GM12878 (cell line): ENCODE measurements around the gene UNC5CL. TPM values are rescaled to one million over a fixed set of nuclear protein-coding genes. Genes with fewer than 3 reads are reported as not detected.

Experiments
- ATAC-seq: fragments of 200-7000 bp; cut with Tn5 transposase; 3 replicates; pipeline ENCODE4 v1.9.1; 2020; ENCODE audit warnings: mild to moderate bottlenecking, moderate library complexity
- BruUV-seq: library from RNA; stranded (reverse); fragments of 400-500 nt; replicated peaks from 2 replicates; lab custom pipeline; 2021; lab: Mats Ljungman, UMichigan
- CTCF ChIA-PET: fragments of 300-600 bp; sonication (Branson Sonifier 250); formaldehyde crosslinking; extraction: SDS; loops from one replicate; lab custom pipeline; 2021; ENCODE audit warnings: inconsistent platforms; lab: Yijun Ruan, JAX
- POLR2A ChIA-PET: fragments of 350-600 bp; formaldehyde crosslinking; extraction: SDS; loops from one replicate; lab custom pipeline; 2021; ENCODE audit warnings: inconsistent platforms; lab: Charles Lee
- RAD21 ChIA-PET: fragments of 300-600 bp; sonication (Branson Sonifier 250); formaldehyde crosslinking; loops from one replicate; lab custom pipeline; 2023; ENCODE audit warnings: antibody characterized with exemption; ENCODE audit not compliant: unreplicated experiment; lab: Charles Lee
- SMC1A ChIA-PET: fragments of 300-600 bp; sonication (Branson Sonifier 250); formaldehyde crosslinking; loops from one replicate; lab custom pipeline; 2023; ENCODE audit not compliant: unreplicated experiment, uncharacterized antibody; lab: Charles Lee
- DNase-seq: peaks from one replicate; pipeline ENCODE4 v3.0.0-alpha.2; 2011; ENCODE audit warnings: low read depth, low spot score
- FAIRE-seq: peaks from 3 replicates; lab custom pipeline; 2011; peaks lifted over from hg19 to GRCh38; lab: Jason Lieb, UNC
- H2AFZ ChIP-seq: 2 replicates; pipeline ENCODE4 v1.6.0; 2011; ENCODE audit warnings: low read depth, low read length, control low read depth; ENCODE audit not compliant: control insufficient read depth
- H3K27ac ChIP-seq: 2 replicates; pipeline ENCODE4 v1.5.1; 2011; ENCODE audit warnings: control low read depth; ENCODE audit not compliant: control insufficient read depth, insufficient read depth
- H3K27me3 ChIP-seq, 2 experiments: replicated peaks in 1 of 2; 2 replicates each; pipeline versions ENCODE4 v1.6.0 to v1.6.1; 2011; ENCODE audit warnings: low read length in 1 of 2; ENCODE audit not compliant: control insufficient read depth in 2 of 2, insufficient read depth in 2 of 2
- H3K36me3 ChIP-seq, 2 experiments: 2 replicates each; pipeline ENCODE4 v1.5.1; 2011; ENCODE audit warnings: low read length in 1 of 2; ENCODE audit not compliant: control insufficient read depth in 2 of 2, insufficient read depth in 2 of 2
- H3K4me1 ChIP-seq: 2 replicates; pipeline ENCODE4 v1.6.1; 2011; ENCODE audit warnings: mild to moderate bottlenecking, low read length, moderate library complexity, mixed read lengths; ENCODE audit not compliant: control insufficient read depth, insufficient read depth
- H3K4me2 ChIP-seq: 2 replicates; pipeline ENCODE4 v1.6.0; 2011; ENCODE audit warnings: control low read depth; ENCODE audit not compliant: control insufficient read depth, insufficient read depth
- H3K4me3 ChIP-seq: fragments of 200-600 bp; sonication (generic); 2 replicates; pipeline ENCODE4 v1.5.1; 2016
- H3K79me2 ChIP-seq: 2 replicates; pipeline ENCODE4 v1.6.0; 2011; ENCODE audit warnings: low read length; ENCODE audit not compliant: control insufficient read depth, insufficient read depth
- H3K9ac ChIP-seq: 2 replicates; pipeline ENCODE4 v1.8.0; 2011; ENCODE audit warnings: low read length, control low read depth, mixed read lengths; ENCODE audit not compliant: control insufficient read depth, insufficient read depth
- H3K9me3 ChIP-seq: replicated peaks from 3 replicates; pipeline ENCODE4 v1.5.1; 2011; ENCODE audit warnings: mild to moderate bottlenecking, low read length; ENCODE audit not compliant: control insufficient read depth, insufficient read depth
- H4K20me1 ChIP-seq: 2 replicates; pipeline ENCODE4 v1.6.0; 2011; ENCODE audit not compliant: control insufficient read depth, insufficient read depth
- MEF2B ChIP-seq: fragments of 450-650 bp; IDR thresholded peaks from 2 replicates; pipeline ENCODE4 v1.6.1; 2018; ENCODE audit warnings: mild to moderate bottlenecking, moderate library complexity; ENCODE audit not compliant: partially characterized antibody, poor library complexity, severe bottlenecking
- SP1 ChIP-seq: IDR thresholded peaks from one replicate; pipeline ENCODE4 v1.6.1; 2011; ENCODE audit warnings: low read depth, low read length
- ZNF384 ChIP-seq: IDR thresholded peaks from 2 replicates; pipeline ENCODE4 v1.6.1; 2012; ENCODE audit warnings: low read depth, mild to moderate bottlenecking, low read length, improper control_type of control experiment, borderline replicate concordance
- ZZZ3 ChIP-seq: IDR thresholded peaks from 2 replicates; pipeline ENCODE4 v1.6.1; 2011; ENCODE audit warnings: low read depth; ENCODE audit not compliant: control insufficient read depth, insufficient read length
- WGBS: methylation state at CpG from one replicate; pipeline ENCODE4 v1.1.6; 2016; ENCODE audit warnings: low lambda C conversion rate; ENCODE audit not compliant: insufficient replicate concordance, insufficient coverage; ENCODE audit errors: missing lambda C conversion rate; 5-methylcytosine and 5-hydroxymethylcytosine counted together
- in situ Hi-C: fragments of 300-500 bp; cut with MboI; formaldehyde crosslinking; loops from 9 replicates; pipeline ENCODE4 v1.14.3; 2018; ENCODE audit warnings: mixed read lengths
- intact Hi-C: fragments of 100-400 bp; cut with micrococcal nuclease; formaldehyde crosslinking; loops from one replicate; pipeline ENCODE4 v1.14.2; 2022; ENCODE audit not compliant: unreplicated experiment
- polyA plus RNA-seq, 11 experiments: library from polyadenylated mRNA; depleted of rRNA in 4 of 11; unstranded in 6 of 11; stranded (reverse) in 5 of 11; fragments of >200 nt; fragmentation: Nextera tagmentation in 4 of 11; fragmentation: Illumina TruSeq in 1 of 11; extraction: Ambion mirVana in 4 of 11; extraction: Trizol in 1 of 11; gene quantifications; 1 replicate in 1 of 11; 2 replicates in 10 of 11; pipeline versions ENCODE4 v1.2.1 to v1.2.3, GENCODE V29; 2011 to 2016; ENCODE audit warnings: inconsistent platforms in 2 of 11, missing spikeins in 2 of 11, low read depth in 1 of 11
- total RNA-seq, 4 experiments: library from RNA; depleted of rRNA in 3 of 4; stranded (reverse); fragments of >200 nt in 3 of 4; fragmentation: Illumina TruSeq in 1 of 4; extraction: Trizol in 1 of 4; gene quantifications; 2 replicates each; pipeline versions ENCODE4 v1.2.1 to v1.2.3, GENCODE V29; 2013 to 2021

UNC5CL gene
- total and polyA plus RNA-seq, 10 of the 15 experiments (the other 5 are each of a cell fraction or from before 2014, with no cell fraction given): 0.11 to 1.2 (median 0.46) TPM; not detected in 1

- in situ Hi-C loops: no loop called here
These were observed 38.5 kb upstream of the UNC5CL start for GRCh38 chr6:41077536-41077935.

GRCh38 chr6:41075651-41076626, 36.9 kb upstream of the UNC5CL start:
- Histone ChIP-seq H3K79me2 (peaks cover 68% of the 10 kb centered on the region), H3K9ac (peak overlapping the region; percentile 22), H3K4me1 (peaks cover 5% of the 10 kb centered on the region; the same call in 1 of the 2 replicates), H3K36me3 (peaks cover 4 to 12% of the 10 kb centered on the region in 2 experiments; a peak in 3 of 4 replicates), H3K27ac (peak overlapping the region; percentile 99), H3K4me3 (peak overlapping the region; percentile 88), H2AFZ (no peak overlapping the region), H4K20me1 (no peaks in the 10 kb centered on the region), H3K27me3 (no peaks in the 10 kb centered on the region), H3K4me2 (peak overlapping the region; percentile 59), H3K9me3 (no peaks in the 10 kb centered on the region)
- ATAC-seq (no peak), FAIRE-seq (no peak), DNase-seq (no peak)
- ChIA-PET RAD21 (interaction anchor here (1.1 to 3.4 kb wide), 6 partner anchors 48 to 258 kb away, joined by 3 to 14 read pairs (median 4); no protein-coding TSS in a partner anchor), POLR2A (interaction anchor here (0.6 to 1.8 kb wide), 10 partner anchors 10 to 244 kb away, joined by 3 to 6 read pairs (median 4); partner anchors contain the start of gene TREML2), CTCF (interaction anchor here (0.7 to 2.9 kb wide), 15 partner anchors 7 to 262 kb away, joined by 3 to 14 read pairs (median 4); partner anchors contain the start of gene TREML2), SMC1A (interaction anchor here (0.7 to 2.9 kb wide), 14 partner anchors 8 to 258 kb away, joined by 3 to 15 read pairs (median 4); no protein-coding TSS in a partner anchor)
- no TSS peak for BruUV-seq
- in situ Hi-C loops (no loop called here), intact Hi-C loops (loop anchor here (5.0 to 10.0 kb wide), 2 partner anchors 241 to 659 kb away; partner anchors contain the start of gene TFEB)
- WGBS: 100% methylated on average over 4 of the region's 4 CpGs
- TF ChIP-seq SP1 (no peak), MEF2B (no peak), ZZZ3 (no peak)

More at GRCh38 chr6:41077536-41077935, 38.5 kb upstream of the UNC5CL start:
- FAIRE-seq: no peak
- H2AFZ ChIP-seq: no peak overlapping the region
- WGBS: 98% methylated on average over 2 of the region's 2 CpGs
- POLR2A ChIA-PET: no interaction called here
- DNase-seq: no peak
- H3K79me2 ChIP-seq: peaks cover 63% of the 10 kb centered on the region
- BruUV-seq: no TSS peak
- H3K9ac ChIP-seq: no peak overlapping the region
- H3K27me3 ChIP-seq: no peaks in the 10 kb centered on the region
- H3K27ac ChIP-seq: no peak overlapping the region
- no peaks in the 10 kb centered on the region for H4K20me1 ChIP-seq
- RAD21 ChIA-PET: no interaction called here
- peaks cover 5% of the 10 kb centered on the region; the same call in 1 of the 2 replicates for H3K4me1 ChIP-seq
- ATAC-seq: no peak
- CTCF ChIA-PET: no interaction called here
- SMC1A ChIA-PET: interaction anchor here (1.1 to 2.8 kb wide), 2 partner anchors 14 to 30 kb away, joined by 3 to 10 read pairs; no protein-coding TSS in a partner anchor
- peaks cover 4 to 12% of the 10 kb centered on the region in 2 experiments; a peak in 3 of 4 replicates for H3K36me3 ChIP-seq
- intact Hi-C loops: loop anchor here (5.0 to 10.0 kb wide), 2 partner anchors 240 to 657 kb away; partner anchors contain the start of gene TFEB
- TF ChIP-seq ZNF384: no peak
- H3K4me3 ChIP-seq: no peak overlapping the region
- H3K4me2 ChIP-seq: no peak overlapping the region
- no peaks in the 10 kb centered on the region for H3K9me3 ChIP-seq
